Stimulated activated CD4-positive, alpha-beta T cell treated with anti-CD3 and anti-CD28 coated beads, Interleukin-15, amount 100 ng/mL, for 24 hours (primary cell): ENCODE data around the gene UBQLN4.

Source experiments
- DNase-seq: peaks from one replicate; pipeline ENCODE4 v3.0.0-alpha.2; 2020

UBQLN4 gene

GRCh38 chr1:156053768-156054499 is at the start of gene UBQLN4:
TSS of gene UBQLN4 (minus strand) at chr1:156053798. CDS start at chr1:156053701, 97 bp downstream.
- peak; percentile 89 for DNase-seq

- no peak for DNase-seq
These were observed 49.3 kb upstream of the UBQLN4 start for GRCh38 chr1:156102633-156103511.

GRCh38 chr1:156101880-156102279 is 48.3 kb upstream of the UBQLN4 start:
- no peak for DNase-seq

GRCh38 chr1:156100205-156100995 is 46.8 kb upstream of the UBQLN4 start:
- no peak for DNase-seq

GRCh38 chr1:156099282-156099681 is 45.7 kb upstream of the UBQLN4 start:
- DNase-seq, result no peak

GRCh38 chr1:156098784-156099183 is 45.2 kb upstream of the UBQLN4 start:
- DNase-seq, result no peak

- peak; percentile 67 for DNase-seq
These were observed 44.0 kb upstream of the UBQLN4 start for GRCh38 chr1:156097499-156098178.

GRCh38 chr1:156096640-156097391 is 43.2 kb upstream of the UBQLN4 start:
- peak; percentile 94 for DNase-seq

GRCh38 chr1:156095906-156096508 is 42.4 kb upstream of the UBQLN4 start:
- peak; percentile 47 for DNase-seq

- no peak for DNase-seq
These were observed 38.0 kb upstream of the UBQLN4 start for GRCh38 chr1:156091610-156092009.

- peak; percentile 93 for DNase-seq
These were observed 37.2 kb upstream of the UBQLN4 start for GRCh38 chr1:156090840-156091188.

- DNase-seq, result no peak
These were observed 36.7 kb upstream of the UBQLN4 start for GRCh38 chr1:156090138-156090839.

- no peak for DNase-seq
These were observed 36.1 kb upstream of the UBQLN4 start for GRCh38 chr1:156089704-156090103.

GRCh38 chr1:156086256-156086662 is 32.7 kb upstream of the UBQLN4 start:
- DNase-seq, result no peak

GRCh38 chr1:156083800-156084790 is 30.5 kb upstream of the UBQLN4 start:
- DNase-seq, result no peak

- DNase-seq, result peak; percentile 75
These were observed 28.9 kb upstream of the UBQLN4 start, which contains the start of gene MEX3A for GRCh38 chr1:156082309-156083091. TSS of gene MEX3A (minus strand) at chr1:156082465. CDS start at chr1:156081998, 467 bp downstream.

- no peak for DNase-seq
These were observed 28.3 kb upstream of the UBQLN4 start for GRCh38 chr1:156081917-156082308.

GRCh38 chr1:156081180-156081916 is 27.8 kb upstream of the UBQLN4 start:
- no peak for DNase-seq
